HCT116 (cell line): Measurements from ENCODE around the gene SMG6. TPM values are rescaled to one million over a fixed set of nuclear protein-coding genes. Genes with fewer than 3 reads are reported as not detected.
"Not testable (repeated sequence)": the region's sequence is repeated elsewhere in the genome, so short reads cannot be mapped to it uniquely, and the experiment has no call there.

ENCODE experiments used
- ATAC-seq: fragments of 200-7000 bp; cut with Tn5 transposase; 2 replicates; pipeline ENCODE4 v1.9.1; 2020; ENCODE audit warnings: mild to moderate bottlenecking, moderate library complexity
- BruUV-seq: library from RNA; stranded (reverse); fragments of 400-500 nt; replicated peaks from 2 replicates; lab custom pipeline; 2021; lab: Mats Ljungman, UMichigan
- CTCF ChIA-PET: fragments of 300-600 bp; sonication (Branson Sonifier 250); formaldehyde crosslinking; loops from one replicate; lab custom pipeline; 2021; ENCODE audit warnings: antibody characterized with exemption; lab: Charles Lee
- POLR2A ChIA-PET: fragments of 300-600, 350-600 bp; sonication (Branson Sonifier 250); formaldehyde crosslinking; loops from one replicate; lab custom pipeline; 2021; ENCODE audit warnings: antibody characterized with exemption; lab: Charles Lee
- RAD21 ChIA-PET, 2 experiments: fragments of 300-600 bp; sonication (Branson Sonifier 250); formaldehyde crosslinking; loops; one replicate each; lab custom pipeline; 2023; ENCODE audit warnings: low total read pairs in 2 of 2; ENCODE audit not compliant: uncharacterized antibody in 2 of 2, unreplicated experiment in 2 of 2, low non-redundant PET in 1 of 2; lab: Charles Lee
- DNase-seq: peaks from one replicate; pipeline ENCODE4 v3.0.0-alpha.2; 2010; ENCODE audit warnings: low read depth, low spot score
- H2AFZ ChIP-seq: fragments of 200-600 bp; shearing (Covaris generic), sonication (generic); 2 replicates; pipeline ENCODE4 v1.6.1; 2017; ENCODE audit warnings: low read depth, mixed run types, mixed read lengths, antibody characterized with exemption, low read length; ENCODE audit not compliant: poor library complexity, severe bottlenecking
- H3K27ac ChIP-seq: 2 replicates; pipeline ENCODE4 v1.5.1; 2012; ENCODE audit warnings: low read depth, low read length
- H3K27me3 ChIP-seq: fragments of 200-600 bp; sonication (generic); 2 replicates; pipeline ENCODE4 v1.6.1; 2016; ENCODE audit warnings: mixed run types, low read length, mixed read lengths; ENCODE audit not compliant: insufficient read depth
- H3K36me3 ChIP-seq, 2 experiments: fragments of 200-500 bp in 1 of 2; fragments of 200-600 bp in 1 of 2; sonication (Bioruptor generic) in 1 of 2; sonication (generic) in 1 of 2; 2 replicates each; pipeline versions ENCODE4 v1.5.1 to v1.6.1; 2014 to 2016; ENCODE audit warnings: low read length in 2 of 2, inconsistent platforms in 1 of 2, mixed read lengths in 1 of 2, mixed run types in 1 of 2; ENCODE audit not compliant: insufficient read depth in 2 of 2, control insufficient read depth in 1 of 2
- H3K4me1 ChIP-seq, 2 experiments: fragments of 200-600 bp in 1 of 2; sonication (generic) in 1 of 2; 2 replicates each; pipeline versions ENCODE4 v1.5.1 to v1.6.1; 2012 to 2017; ENCODE audit warnings: low read length in 2 of 2, inconsistent platforms in 1 of 2, mild to moderate bottlenecking in 1 of 2, mixed read lengths in 1 of 2, mixed run types in 1 of 2, moderate library complexity in 1 of 2; ENCODE audit not compliant: insufficient read depth in 2 of 2, control insufficient read depth in 1 of 2
- H3K4me2 ChIP-seq: fragments of 200-600 bp; sonication (generic); 2 replicates; pipeline ENCODE4 v1.6.1; 2017; ENCODE audit warnings: mixed run types, low read length, mixed read lengths
- H3K4me3 ChIP-seq, 2 experiments: fragments of 200-600 bp in 1 of 2; sonication (generic) in 1 of 2; replicated peaks in 1 of 2; 2 replicates each; pipeline ENCODE4 v1.5.1; 2011 to 2016; ENCODE audit warnings: low read length in 2 of 2, control low read depth in 1 of 2, low read depth in 1 of 2, mild to moderate bottlenecking in 1 of 2, mixed read lengths in 1 of 2, mixed run types in 1 of 2
- H3K79me2 ChIP-seq: fragments of 200-600 bp; sonication (generic); 2 replicates; pipeline ENCODE4 v1.6.1; 2017; ENCODE audit warnings: mild to moderate bottlenecking, mixed run types, low read length, moderate library complexity, mixed read lengths; ENCODE audit not compliant: insufficient read depth
- H3K9ac ChIP-seq: fragments of 200-600 bp; sonication (generic); 2 replicates; pipeline ENCODE4 v1.6.1; 2016; ENCODE audit warnings: low read length, mixed read lengths
- H3K9me2 ChIP-seq: fragments of 200-600 bp; sonication (generic), shearing (Covaris generic); 2 replicates; pipeline ENCODE4 v1.6.1; 2017; ENCODE audit warnings: mixed run types, mild to moderate bottlenecking, moderate library complexity; ENCODE audit not compliant: insufficient read depth
- H3K9me3 ChIP-seq, 2 experiments: fragments of 200-500 bp in 1 of 2; fragments of 200-600 bp in 1 of 2; sonication (Bioruptor generic) in 1 of 2; sonication (generic) in 1 of 2; 2 replicates each; pipeline ENCODE4 v1.6.1; 2014 to 2017; ENCODE audit warnings: low read length in 2 of 2, mixed read lengths in 2 of 2, inconsistent platforms in 1 of 2, low read depth in 1 of 2, mild to moderate bottlenecking in 1 of 2, mixed run types in 1 of 2, moderate library complexity in 1 of 2; ENCODE audit not compliant: control insufficient read depth in 1 of 2, insufficient read depth in 1 of 2
- H4K20me1 ChIP-seq: fragments of 200-600 bp; sonication (generic), shearing (Covaris generic); 2 replicates; pipeline ENCODE4 v1.6.1; 2017; ENCODE audit warnings: mixed run types, mild to moderate bottlenecking, moderate library complexity; ENCODE audit not compliant: insufficient read depth
- CEBPB ChIP-seq: IDR thresholded peaks from 2 replicates; pipeline ENCODE4 v1.6.1; 2012; ENCODE audit warnings: low read depth
- EGR1 ChIP-seq: IDR thresholded peaks from 2 replicates; pipeline ENCODE4 v1.6.1; 2012; ENCODE audit warnings: low read depth
- ELF1 ChIP-seq: IDR thresholded peaks from 2 replicates; pipeline ENCODE4 v1.6.1; 2012; ENCODE audit warnings: low read depth, borderline replicate concordance
- FOSL1 ChIP-seq: IDR thresholded peaks from 2 replicates; pipeline ENCODE4 v1.6.1; 2012; ENCODE audit warnings: low read depth
- JUND ChIP-seq: IDR thresholded peaks from 2 replicates; pipeline ENCODE4 v1.6.1; 2012
- POLR2A ChIP-seq: IDR thresholded peaks from 2 replicates; pipeline ENCODE4 v1.7.0; 2011; ENCODE audit warnings: borderline replicate concordance; ENCODE audit not compliant: insufficient read depth, insufficient read length; ENCODE audit errors: extremely low read depth
- SP1 ChIP-seq: IDR thresholded peaks from 2 replicates; pipeline ENCODE4 v1.6.1; 2012; ENCODE audit warnings: low read depth
- SRF ChIP-seq: IDR thresholded peaks from 2 replicates; pipeline ENCODE4 v1.6.1; 2012; ENCODE audit warnings: low read depth
- TCF7L2 ChIP-seq: IDR thresholded peaks from 2 replicates; pipeline ENCODE4 v1.7.0; 2011; ENCODE audit warnings: borderline replicate concordance, inconsistent platforms; ENCODE audit not compliant: insufficient read depth, insufficient read length; ENCODE audit errors: extremely low read depth
- ZFX ChIP-seq: fragments of 450-650 bp; IDR thresholded peaks from 2 replicates; pipeline ENCODE4 v1.6.1; 2017
- intact Hi-C: fragments of 100-400 bp; cut with micrococcal nuclease; formaldehyde crosslinking; loops from 2 replicates; pipeline ENCODE4 v1.10.0; 2022
- total RNA-seq: library from RNA; stranded (reverse); gene quantifications from one replicate; pipeline ENCODE4 v1.2.1, GENCODE V29; 2021; ENCODE audit not compliant: unreplicated experiment
- TF ChIP-seq, protein P1 (sequence below): IDR thresholded peaks from 2 replicates; pipeline ENCODE4 v1.6.1; 2011; ENCODE audit warnings: mild to moderate bottlenecking, low read length, moderate library complexity; ENCODE audit not compliant: insufficient replicate concordance; ENCODE audit errors: extremely low read depth
- TF ChIP-seq, protein P2 (sequence below), 3 experiments: fragments of 200-600 bp in 1 of 3; sonication (generic) in 1 of 3; IDR thresholded peaks in 2 of 3; conservative IDR thresholded peaks in 1 of 3; 2 replicates each; pipeline ENCODE4 v1.5.1; 2012 to 2017; ENCODE audit warnings: low read depth in 2 of 3, low read length in 2 of 3, antibody characterized with exemption in 1 of 3, borderline replicate concordance in 1 of 3, control low read depth in 1 of 3, mild to moderate bottlenecking in 1 of 3, mixed read lengths in 1 of 3, mixed run types in 1 of 3, moderate library complexity in 1 of 3; ENCODE audit not compliant: insufficient read depth in 1 of 3
- TF ChIP-seq, protein P3 (sequence below): IDR thresholded peaks from 2 replicates; pipeline ENCODE4 v1.6.1; 2012

The SMG6 gene
- total RNA-seq, 1 experiment from 2014 or later: 23.1 TPM

- H3K9me3 ChIP-seq, intact Hi-C loops, H3K79me2 ChIP-seq, H3K4me1 ChIP-seq, H4K20me1 ChIP-seq, POLR2A ChIA-PET, H3K36me3 ChIP-seq, DNase-seq, H3K4me2 ChIP-seq, H3K4me3 ChIP-seq, H3K9ac ChIP-seq, BruUV-seq, H3K27ac ChIP-seq, H2AFZ ChIP-seq, RAD21 ChIA-PET, H3K9me2 ChIP-seq, H3K27me3 ChIP-seq, ATAC-seq: not testable (repeated sequence)
- CTCF ChIA-PET: interaction anchor here (3.0 kb wide), 1 partner anchor 20 kb away, joined by 14 read pairs; no protein-coding TSS in a partner anchor
These were observed 38.4 kb downstream of the SMG6 start for GRCh38 chr17:2265166-2265565.

DNA sequence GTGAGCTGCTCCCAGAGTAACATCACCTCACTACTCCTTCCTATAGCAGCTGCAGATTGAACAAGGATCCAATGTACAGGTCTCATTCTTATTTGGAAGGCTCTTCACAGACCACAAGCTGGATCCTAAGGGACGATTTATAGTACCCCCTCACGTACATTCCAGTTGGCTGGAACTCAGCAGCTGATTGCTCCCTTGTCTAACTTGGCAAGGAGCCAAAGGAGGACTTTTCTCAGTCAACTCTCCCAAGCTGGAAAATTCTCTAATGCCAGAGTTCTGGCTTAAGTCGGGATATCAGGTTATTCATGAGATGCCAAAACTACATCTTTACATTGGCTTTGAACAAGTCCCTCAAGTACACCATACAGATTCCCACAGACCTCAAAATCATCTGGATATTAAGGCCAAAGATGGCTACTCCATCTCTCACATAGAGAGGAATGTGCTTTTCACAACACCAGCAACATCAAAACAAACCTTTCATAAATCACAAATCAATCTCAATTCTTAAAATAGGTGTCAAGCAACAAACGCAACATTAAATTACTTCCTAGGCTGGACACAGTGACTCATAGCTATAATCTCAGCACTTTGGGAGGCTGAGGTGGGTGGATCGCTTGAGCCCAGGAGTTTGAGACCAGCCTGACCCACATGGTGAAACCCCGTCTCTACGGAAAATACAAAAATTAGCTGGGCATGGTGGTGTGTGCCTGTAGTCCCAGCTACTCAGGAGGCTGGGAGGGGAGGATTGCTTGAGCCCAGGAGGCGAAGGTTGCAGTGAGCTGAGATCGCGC is 39.3 kb downstream of the SMG6 start:
- H3K27ac ChIP-seq: no peak overlapping the region
- ChIA-PET POLR2A (no interaction called here), CTCF (interaction anchor here (1.3 to 3.0 kb wide), 2 partner anchors 12 to 19 kb away, joined by 3 to 14 read pairs; no protein-coding TSS in a partner anchor), RAD21 (no interaction called here)
- no peak overlapping the region for H3K9ac ChIP-seq
- H3K9me3 ChIP-seq: no peaks in the 10 kb centered on the region
- H3K4me3 ChIP-seq: no peak overlapping the region
- no TSS peak for BruUV-seq
- no peak overlapping the region for H2AFZ ChIP-seq
- peaks cover 0 to 5% of the 10 kb centered on the region in 2 experiments; a peak in 1 of 4 replicates for H3K4me1 ChIP-seq
- H3K27me3 ChIP-seq: no peaks in the 10 kb centered on the region
- intact Hi-C loops: no loop called here
- no peaks in the 10 kb centered on the region for H3K9me2 ChIP-seq
- H3K4me2 ChIP-seq: no peak overlapping the region
- DNase-seq (no peak), ATAC-seq (no peak)
- 0 out of 2 replicates have a peak, but pooled peaks cover 2% of the 10 kb centered on the region for H3K79me2 ChIP-seq
- H4K20me1 ChIP-seq: no peaks in the 10 kb centered on the region
- peaks cover 0 to 4% of the 10 kb centered on the region in 2 experiments; a peak in 2 of 4 replicates for H3K36me3 ChIP-seq
- TF ChIP-seq, protein P1, sequence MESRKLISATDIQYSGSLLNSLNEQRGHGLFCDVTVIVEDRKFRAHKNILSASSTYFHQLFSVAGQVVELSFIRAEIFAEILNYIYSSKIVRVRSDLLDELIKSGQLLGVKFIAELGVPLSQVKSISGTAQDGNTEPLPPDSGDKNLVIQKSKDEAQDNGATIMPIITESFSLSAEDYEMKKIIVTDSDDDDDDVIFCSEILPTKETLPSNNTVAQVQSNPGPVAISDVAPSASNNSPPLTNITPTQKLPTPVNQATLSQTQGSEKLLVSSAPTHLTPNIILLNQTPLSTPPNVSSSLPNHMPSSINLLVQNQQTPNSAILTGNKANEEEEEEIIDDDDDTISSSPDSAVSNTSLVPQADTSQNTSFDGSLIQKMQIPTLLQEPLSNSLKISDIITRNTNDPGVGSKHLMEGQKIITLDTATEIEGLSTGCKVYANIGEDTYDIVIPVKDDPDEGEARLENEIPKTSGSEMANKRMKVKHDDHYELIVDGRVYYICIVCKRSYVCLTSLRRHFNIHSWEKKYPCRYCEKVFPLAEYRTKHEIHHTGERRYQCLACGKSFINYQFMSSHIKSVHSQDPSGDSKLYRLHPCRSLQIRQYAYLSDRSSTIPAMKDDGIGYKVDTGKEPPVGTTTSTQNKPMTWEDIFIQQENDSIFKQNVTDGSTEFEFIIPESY: no peak
- TF ChIP-seq, protein P2, sequence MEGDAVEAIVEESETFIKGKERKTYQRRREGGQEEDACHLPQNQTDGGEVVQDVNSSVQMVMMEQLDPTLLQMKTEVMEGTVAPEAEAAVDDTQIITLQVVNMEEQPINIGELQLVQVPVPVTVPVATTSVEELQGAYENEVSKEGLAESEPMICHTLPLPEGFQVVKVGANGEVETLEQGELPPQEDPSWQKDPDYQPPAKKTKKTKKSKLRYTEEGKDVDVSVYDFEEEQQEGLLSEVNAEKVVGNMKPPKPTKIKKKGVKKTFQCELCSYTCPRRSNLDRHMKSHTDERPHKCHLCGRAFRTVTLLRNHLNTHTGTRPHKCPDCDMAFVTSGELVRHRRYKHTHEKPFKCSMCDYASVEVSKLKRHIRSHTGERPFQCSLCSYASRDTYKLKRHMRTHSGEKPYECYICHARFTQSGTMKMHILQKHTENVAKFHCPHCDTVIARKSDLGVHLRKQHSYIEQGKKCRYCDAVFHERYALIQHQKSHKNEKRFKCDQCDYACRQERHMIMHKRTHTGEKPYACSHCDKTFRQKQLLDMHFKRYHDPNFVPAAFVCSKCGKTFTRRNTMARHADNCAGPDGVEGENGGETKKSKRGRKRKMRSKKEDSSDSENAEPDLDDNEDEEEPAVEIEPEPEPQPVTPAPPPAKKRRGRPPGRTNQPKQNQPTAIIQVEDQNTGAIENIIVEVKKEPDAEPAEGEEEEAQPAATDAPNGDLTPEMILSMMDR (IDR thresholded peaks at IDR 0.05 in 2 of 3, conservative IDR thresholded peaks at IDR 0.05 in 1 of 3; ENCODE audit: borderline replicate concordance in 1 of 3, insufficient read depth in 1 of 3, low read depth in 2 of 3, low read length in 2 of 3): no peak
- TF ChIP-seq FOSL1: no peak
- no peak for TF ChIP-seq SP1
- TF ChIP-seq POLR2A: no peak
- no peak for TF ChIP-seq EGR1
- no peak for TF ChIP-seq ELF1
- no peak for TF ChIP-seq CEBPB
- no peak for TF ChIP-seq JUND
- TF ChIP-seq ZFX: no peak
- no peak for TF ChIP-seq TCF7L2
- TF ChIP-seq SRF: no peak
- TF ChIP-seq, protein P3, sequence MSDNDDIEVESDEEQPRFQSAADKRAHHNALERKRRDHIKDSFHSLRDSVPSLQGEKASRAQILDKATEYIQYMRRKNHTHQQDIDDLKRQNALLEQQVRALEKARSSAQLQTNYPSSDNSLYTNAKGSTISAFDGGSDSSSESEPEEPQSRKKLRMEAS: no peak
